Breast epithelium (tissue), 4 donors: ENCODE results near the gene OR2B2. TPM values are rescaled to one million over a fixed set of nuclear protein-coding genes. Genes with fewer than 3 reads are reported as not detected.

Experiments
- DNase-seq, 2 donors: peaks; one replicate each; pipeline ENCODE4 v3.0.0-alpha.2; 2019; ENCODE audit warnings: low spot score in 2 of 2
- H3K27ac ChIP-seq, 2 donors: fragments of 200-600 bp; sonication (generic) in 1 of 2; one replicate each; pipeline ENCODE4 v1.5.1; 2016 to 2019; ENCODE audit warnings: mild to moderate bottlenecking in 1 of 2
- H3K27me3 ChIP-seq, 2 donors: fragments of 200-600 bp; sonication (generic) in 1 of 2; one replicate each; pipeline versions ENCODE4 v1.5.1 to v1.6.0; 2017 to 2019; ENCODE audit warnings: control low read depth in 1 of 2, mild to moderate bottlenecking in 1 of 2
- H3K36me3 ChIP-seq: fragments of 200-600 bp; one replicate; pipeline ENCODE4 v1.5.1; 2019
- H3K4me1 ChIP-seq, 2 donors: fragments of 200-600 bp; sonication (generic); one replicate each; pipeline ENCODE4 v1.5.1; 2016 to 2019; ENCODE audit warnings: control low read depth in 1 of 2
- H3K4me3 ChIP-seq, 3 donors: fragments of 200-600 bp; sonication (generic); 1 replicate in 2 of 3; 2 replicates in 1 of 3; pipeline ENCODE4 v1.5.1; 2016 to 2019; ENCODE audit warnings: mild to moderate bottlenecking in 3 of 3, moderate library complexity in 2 of 3
- H3K9me3 ChIP-seq, 2 donors: fragments of 200-600 bp; sonication (generic) in 1 of 2; one replicate each; pipeline ENCODE4 v1.5.1; 2016 to 2019; ENCODE audit warnings: control low read depth in 1 of 2
- POLR2A ChIP-seq: fragments of 450-650 bp; IDR thresholded peaks from one replicate; pipeline ENCODE4 v1.6.1; 2016; ENCODE audit warnings: antibody characterized with exemption, mild to moderate bottlenecking, moderate library complexity
- POLR2AphosphoS5 ChIP-seq, 3 donors: sonication (generic); formaldehyde crosslinking; IDR thresholded peaks; one replicate each; pipeline ENCODE4 v1.6.1; 2017; ENCODE audit warnings: antibody characterized with exemption in 3 of 3
- intact Hi-C: fragments of 100-400 bp; cut with DNase I; formaldehyde crosslinking; loops from one replicate; pipeline ENCODE4 v1.15.1; 2023; ENCODE audit warnings: low total_unique reads
- total RNA-seq, 3 donors: library from RNA; depleted of rRNA; stranded (reverse); fragments of >200 nt; gene quantifications; one replicate each; pipeline ENCODE4 v1.1.0, GENCODE V29; 2016
- TF ChIP-seq, protein P1 (sequence below), 3 donors: fragments of 450-650 bp; IDR thresholded peaks; one replicate each; pipeline ENCODE4 v1.5.1; 2016 to 2017; ENCODE audit warnings: antibody characterized with exemption in 3 of 3, mild to moderate bottlenecking in 3 of 3, moderate library complexity in 3 of 3

The OR2B2 gene
- total RNA-seq, 3 donors from 2014 or later: not detected

- no peaks in the 10 kb centered on the region for H3K9me3 ChIP-seq
- DNase-seq: no peak
- H3K27ac ChIP-seq: no peak overlapping the region
- peaks cover 0 to 4% of the 10 kb centered on the region in 2 donors for H3K27me3 ChIP-seq
- intact Hi-C loops: no loop called here
- no peaks in the 10 kb centered on the region for H3K36me3 ChIP-seq
- no peak overlapping the region for H3K4me3 ChIP-seq
- no peak for TF ChIP-seq POLR2AphosphoS5 (IDR thresholded peaks at IDR 0.05)
- TF ChIP-seq, protein P1, sequence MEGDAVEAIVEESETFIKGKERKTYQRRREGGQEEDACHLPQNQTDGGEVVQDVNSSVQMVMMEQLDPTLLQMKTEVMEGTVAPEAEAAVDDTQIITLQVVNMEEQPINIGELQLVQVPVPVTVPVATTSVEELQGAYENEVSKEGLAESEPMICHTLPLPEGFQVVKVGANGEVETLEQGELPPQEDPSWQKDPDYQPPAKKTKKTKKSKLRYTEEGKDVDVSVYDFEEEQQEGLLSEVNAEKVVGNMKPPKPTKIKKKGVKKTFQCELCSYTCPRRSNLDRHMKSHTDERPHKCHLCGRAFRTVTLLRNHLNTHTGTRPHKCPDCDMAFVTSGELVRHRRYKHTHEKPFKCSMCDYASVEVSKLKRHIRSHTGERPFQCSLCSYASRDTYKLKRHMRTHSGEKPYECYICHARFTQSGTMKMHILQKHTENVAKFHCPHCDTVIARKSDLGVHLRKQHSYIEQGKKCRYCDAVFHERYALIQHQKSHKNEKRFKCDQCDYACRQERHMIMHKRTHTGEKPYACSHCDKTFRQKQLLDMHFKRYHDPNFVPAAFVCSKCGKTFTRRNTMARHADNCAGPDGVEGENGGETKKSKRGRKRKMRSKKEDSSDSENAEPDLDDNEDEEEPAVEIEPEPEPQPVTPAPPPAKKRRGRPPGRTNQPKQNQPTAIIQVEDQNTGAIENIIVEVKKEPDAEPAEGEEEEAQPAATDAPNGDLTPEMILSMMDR (IDR thresholded peaks at IDR 0.05): no peak
- TF ChIP-seq POLR2A: no peak
- no peaks in the 10 kb centered on the region for H3K4me1 ChIP-seq
Measured at GRCh38 chr6:27883136-27883535, 29.1 kb downstream of the OR2B2 start.

- Histone ChIP-seq H3K4me3 (no peak overlapping the region), H3K9me3 (no peaks in the 10 kb centered on the region), H3K36me3 (no peaks in the 10 kb centered on the region), H3K27ac (no peak overlapping the region), H3K4me1 (no peaks in the 10 kb centered on the region), H3K27me3 (peaks cover 0 to 4% of the 10 kb centered on the region in 2 donors)
- TF ChIP-seq, protein P1 (IDR thresholded peaks at IDR 0.05): no peak
- TF ChIP-seq POLR2AphosphoS5 (IDR thresholded peaks at IDR 0.05): no peak
- no peak for TF ChIP-seq POLR2A
- intact Hi-C loops: loop anchor here (1.0 kb wide), 1 partner anchor 46 kb away; no protein-coding TSS in a partner anchor
- no peak for DNase-seq
Measured at GRCh38 chr6:27882624-27883023, 29.6 kb downstream of the OR2B2 start.

DNA sequence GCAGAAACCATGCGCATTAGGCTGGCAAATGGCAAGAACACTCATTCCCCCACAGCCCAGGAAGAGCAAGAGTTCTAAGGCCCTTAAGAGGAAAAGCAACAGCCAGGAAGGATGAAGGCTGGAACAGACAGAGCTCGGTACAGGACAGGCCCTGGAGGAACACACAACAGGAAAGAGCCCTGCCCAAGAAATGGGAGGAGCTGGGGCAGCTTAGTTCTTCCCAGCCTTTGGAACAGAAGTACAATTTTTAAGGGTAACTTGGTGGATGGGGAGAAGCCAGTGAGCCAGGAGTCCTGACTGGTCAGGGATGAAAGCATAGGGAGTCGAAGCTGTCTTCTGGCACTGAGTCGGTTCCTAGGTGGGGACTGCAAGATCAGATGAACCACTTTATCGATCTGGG, 32.4 kb downstream of the OR2B2 start:
- Histone ChIP-seq H3K4me3 (no peak overlapping the region), H3K9me3 (no peaks in the 10 kb centered on the region), H3K4me1 (no peaks in the 10 kb centered on the region), H3K36me3 (no peaks in the 10 kb centered on the region), H3K27ac (no peak overlapping the region), H3K27me3 (no peaks in the 10 kb centered on the region)
- no peak for DNase-seq
- intact Hi-C loops: no loop called here
- no peak for TF ChIP-seq POLR2A
- TF ChIP-seq, protein P1 (IDR thresholded peaks at IDR 0.05): no peak
- TF ChIP-seq POLR2AphosphoS5 (IDR thresholded peaks at IDR 0.05): no peak

GRCh38 chr6:27874016-27874415, 38.2 kb downstream of the OR2B2 start:
- intact Hi-C loops: no loop called here
- TF ChIP-seq POLR2AphosphoS5 (IDR thresholded peaks at IDR 0.05): no peak
- TF ChIP-seq, protein P1 (IDR thresholded peaks at IDR 0.05): no peak
- no peak for TF ChIP-seq POLR2A
- no peaks in the 10 kb centered on the region for H3K4me1 ChIP-seq
- DNase-seq: no peak
- H3K36me3 ChIP-seq: no peaks in the 10 kb centered on the region
- peaks cover 0 to 44% of the 10 kb centered on the region in 2 donors for H3K27me3 ChIP-seq
- no peak overlapping the region for H3K27ac ChIP-seq
- no peaks in the 10 kb centered on the region for H3K9me3 ChIP-seq
- H3K4me3 ChIP-seq: peak overlapping the region in 2 of 3 donors; percentile 57 to 71

DNA sequence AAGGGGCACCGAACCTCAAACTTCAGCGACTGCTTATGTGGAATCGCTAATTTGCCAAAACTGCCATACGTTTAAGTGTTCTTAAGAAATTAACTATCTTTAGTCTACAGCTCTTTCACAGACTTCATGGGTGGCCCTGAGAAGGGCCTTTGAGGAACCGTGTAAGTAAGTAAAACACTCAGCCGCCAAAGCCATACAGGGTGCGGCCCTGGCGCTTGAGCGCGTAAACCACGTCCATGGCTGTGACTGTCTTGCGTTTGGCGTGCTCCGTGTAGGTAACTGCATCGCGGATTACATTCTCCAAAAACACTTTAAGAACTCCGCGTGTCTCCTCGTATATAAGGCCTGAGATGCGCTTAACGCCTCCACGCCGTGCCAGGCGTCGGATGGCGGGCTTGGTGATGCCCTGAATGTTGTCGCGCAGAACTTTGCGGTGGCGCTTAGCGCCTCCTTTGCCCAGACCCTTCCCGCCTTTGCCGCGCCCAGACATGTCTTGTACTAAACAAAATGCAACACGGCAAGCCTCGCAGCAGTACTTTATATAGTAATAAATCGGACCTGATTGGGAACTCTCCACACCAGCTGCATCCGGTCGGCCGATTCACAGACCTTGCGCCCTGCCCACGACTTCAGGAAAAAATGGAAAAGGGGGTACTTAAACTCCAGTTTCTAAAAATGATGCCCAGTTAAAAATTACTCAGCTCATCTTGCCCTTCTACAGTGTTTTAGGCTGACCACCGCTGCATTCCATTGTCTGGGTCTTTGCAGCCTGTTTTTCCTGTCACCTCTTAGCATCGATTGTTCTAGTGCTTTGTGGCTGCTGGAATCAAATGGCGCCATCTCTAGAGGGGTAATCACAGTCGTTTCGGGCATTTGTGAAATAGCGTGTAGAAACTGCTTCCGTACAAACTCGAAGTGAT, 38.9 kb downstream of the OR2B2 start:
- peaks cover 0 to 49% of the 10 kb centered on the region in 2 donors for H3K27me3 ChIP-seq
- peak overlapping the region; percentile 53 to 69 for H3K27ac ChIP-seq
- H3K36me3 ChIP-seq: no peaks in the 10 kb centered on the region
- intact Hi-C loops: no loop called here
- no peaks in the 10 kb centered on the region for H3K4me1 ChIP-seq
- no peaks in the 10 kb centered on the region for H3K9me3 ChIP-seq
- H3K4me3 ChIP-seq: peak overlapping the region; percentile 56 to 71 (median 57)
- peak in 2 of 3 donors; percentile 44 to 54 for TF ChIP-seq POLR2AphosphoS5 (IDR thresholded peaks at IDR 0.05)
- TF ChIP-seq, protein P1 (IDR thresholded peaks at IDR 0.05): no peak
- TF ChIP-seq POLR2A: peak; percentile 36
- peak in 1 of 2 donors; percentile 60 for DNase-seq
